SW480 (cell line): ENCODE results near the gene SCN1B.
"Not testable (repeated sequence)": the region's sequence is repeated elsewhere in the genome, so short reads cannot be mapped to it uniquely, and the experiment has no call there.

Experiments
- DNase-seq: peaks from one replicate; pipeline ENCODE4 v3.0.0-alpha.2; 2016; ENCODE audit warnings: low spot score

The SCN1B gene

DNA sequence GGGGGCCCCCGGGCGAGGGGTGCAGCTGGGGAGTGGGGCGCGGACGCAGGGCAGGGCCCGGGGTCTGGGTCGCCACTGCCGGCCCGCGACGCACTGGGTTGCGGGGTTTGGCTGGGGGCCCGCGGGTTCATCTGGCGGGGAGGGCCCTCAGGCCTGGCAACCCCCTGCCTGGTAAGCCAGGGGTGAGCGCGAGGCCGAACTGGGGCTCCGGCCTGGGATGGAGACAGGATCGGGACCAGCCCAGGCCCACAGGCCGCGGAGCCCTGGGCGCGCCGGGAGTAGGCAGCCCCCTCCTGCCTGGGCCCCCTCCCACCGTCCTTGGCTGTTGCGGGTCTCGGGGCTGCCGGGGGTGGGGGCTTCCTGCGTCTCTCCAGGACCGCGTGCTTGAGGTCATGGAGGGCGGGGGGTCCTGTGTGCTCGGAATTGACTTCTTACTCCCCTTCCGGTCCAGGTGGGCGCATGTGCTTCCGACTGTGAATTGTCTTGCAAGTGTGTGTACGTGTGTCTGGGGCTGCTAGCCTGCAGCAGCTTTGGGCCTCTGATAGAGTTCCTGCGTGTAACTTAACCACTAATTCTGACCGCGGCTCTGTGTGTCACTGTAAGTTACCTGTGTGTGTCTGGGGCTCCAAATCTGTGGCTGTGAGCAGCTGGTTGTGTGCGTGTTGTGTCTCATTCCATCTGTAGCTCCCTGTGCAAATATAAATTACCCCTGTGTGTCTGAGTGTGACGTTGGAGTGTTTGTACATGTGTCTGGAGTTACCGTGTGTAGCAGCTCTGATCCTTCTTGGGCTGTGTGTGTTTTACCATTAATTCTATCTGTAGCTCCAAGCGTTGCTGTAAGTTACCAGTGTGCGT lies 29.4 kb upstream of the SCN1B start:
- DNase-seq, result peak; percentile 75

DNA sequence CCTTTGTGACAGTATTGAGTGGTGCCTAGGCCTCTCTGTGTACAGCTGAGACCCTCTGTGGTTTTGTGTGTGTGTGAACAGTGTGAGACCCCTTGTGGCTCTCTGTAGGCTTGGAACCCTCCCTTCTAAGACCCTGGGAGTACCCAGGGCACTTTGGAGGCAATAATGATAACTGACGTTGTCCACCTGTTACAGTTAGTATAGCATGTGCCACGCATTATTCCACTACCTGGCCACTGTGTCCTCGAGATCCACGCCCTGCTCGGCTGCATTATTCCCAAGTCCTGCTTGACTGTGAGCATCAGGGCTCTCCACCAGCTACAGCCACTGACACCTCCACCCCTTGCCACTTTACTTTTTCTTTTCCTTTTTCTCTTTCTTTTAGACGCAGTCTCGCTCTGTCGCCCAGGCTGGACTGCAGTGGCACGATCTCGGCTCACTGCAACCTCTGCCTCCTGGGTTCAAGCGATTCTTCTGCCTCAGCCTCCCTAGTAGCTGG lies 28.2 kb upstream of the SCN1B start:
- no peak for DNase-seq

DNA sequence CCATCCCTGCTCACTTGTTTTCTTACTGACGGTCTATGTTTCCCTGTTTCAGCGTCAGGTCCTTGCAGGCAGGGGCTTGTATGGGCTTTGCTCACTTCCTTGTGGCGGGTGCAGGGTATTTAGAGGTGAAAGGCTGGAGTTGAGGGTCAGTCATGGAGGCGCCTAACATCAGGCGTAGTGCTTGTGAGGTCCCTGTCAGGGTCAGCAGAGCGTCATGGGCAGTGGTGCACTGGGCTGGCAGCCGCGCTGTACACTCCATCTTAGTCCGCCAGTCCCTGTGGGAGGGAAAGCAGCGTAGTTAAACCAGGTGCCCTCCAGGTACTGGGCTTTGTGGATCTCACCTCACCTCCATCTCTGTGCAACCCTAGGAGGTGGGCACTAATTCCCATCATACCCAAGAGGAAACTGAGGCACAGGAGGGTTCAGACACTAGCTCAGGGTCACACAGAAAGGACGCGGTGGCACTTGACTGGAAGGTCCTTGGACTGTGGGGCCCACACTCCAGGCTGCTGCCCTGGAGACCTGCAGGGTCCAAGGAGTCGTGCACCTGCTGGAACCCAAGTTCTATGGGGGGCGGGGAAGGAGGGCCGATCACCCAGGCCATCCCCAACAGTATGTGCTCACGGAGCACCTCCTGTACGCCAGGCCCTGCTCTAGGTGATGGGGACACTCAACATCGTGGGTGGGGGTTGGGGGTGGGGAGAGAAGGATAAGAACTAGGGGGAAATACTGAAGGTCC lies 25.6 kb upstream of the SCN1B start:
- no peak for DNase-seq

DNA sequence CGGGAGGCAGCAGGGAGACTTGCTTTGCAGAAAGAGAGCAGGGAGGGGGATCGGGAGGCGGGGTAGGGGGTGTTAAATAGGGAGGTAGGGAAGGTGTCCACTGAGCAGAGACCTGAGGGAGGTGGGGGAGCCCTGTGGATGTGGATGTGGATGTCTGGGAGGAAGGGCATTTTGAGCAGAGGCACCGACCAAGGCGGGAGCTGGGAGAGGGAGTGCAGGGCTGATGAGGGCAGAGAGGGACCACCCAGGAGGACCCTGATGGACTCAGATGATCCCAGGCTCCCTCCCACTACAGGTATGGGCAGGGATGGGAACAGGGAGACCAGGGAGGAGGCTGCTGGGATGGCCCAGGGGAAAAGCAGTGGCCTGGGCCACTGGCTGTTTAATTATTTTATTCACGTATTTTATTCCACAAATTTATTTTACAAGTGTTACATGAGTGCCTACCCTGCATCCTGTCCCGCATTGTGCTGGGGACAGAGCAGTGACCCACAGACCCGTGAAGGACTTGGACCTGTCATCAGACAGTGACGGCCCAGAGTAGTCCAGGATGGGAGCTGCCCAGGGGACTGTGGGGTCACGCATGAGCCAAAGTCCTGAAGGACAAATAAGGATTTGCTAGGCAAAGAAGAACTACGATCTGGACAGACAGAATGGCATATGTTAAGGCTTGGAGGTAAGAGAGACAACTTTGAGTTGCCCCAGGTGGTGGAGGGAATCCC lies 24.9 kb upstream of the SCN1B start:
- DNase-seq, result no peak

DNA sequence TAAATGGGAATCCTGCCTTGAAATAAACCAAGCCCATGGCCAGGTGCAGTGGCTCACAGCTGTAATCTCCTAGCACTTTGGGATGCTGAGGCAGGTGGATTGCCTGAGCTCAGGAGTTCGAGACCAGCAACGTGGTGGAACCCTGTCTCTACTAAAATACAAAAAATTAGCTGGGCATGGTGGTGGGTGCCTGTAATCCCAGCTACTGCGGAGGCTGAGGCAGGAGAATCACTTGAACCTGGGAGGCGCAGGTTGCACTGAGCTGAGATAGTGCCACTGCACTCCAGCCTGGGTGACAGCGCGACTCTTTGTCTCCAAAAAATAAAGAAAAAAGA lies 24.3 kb upstream of the SCN1B start:
- DNase-seq, result not testable (repeated sequence)

DNA sequence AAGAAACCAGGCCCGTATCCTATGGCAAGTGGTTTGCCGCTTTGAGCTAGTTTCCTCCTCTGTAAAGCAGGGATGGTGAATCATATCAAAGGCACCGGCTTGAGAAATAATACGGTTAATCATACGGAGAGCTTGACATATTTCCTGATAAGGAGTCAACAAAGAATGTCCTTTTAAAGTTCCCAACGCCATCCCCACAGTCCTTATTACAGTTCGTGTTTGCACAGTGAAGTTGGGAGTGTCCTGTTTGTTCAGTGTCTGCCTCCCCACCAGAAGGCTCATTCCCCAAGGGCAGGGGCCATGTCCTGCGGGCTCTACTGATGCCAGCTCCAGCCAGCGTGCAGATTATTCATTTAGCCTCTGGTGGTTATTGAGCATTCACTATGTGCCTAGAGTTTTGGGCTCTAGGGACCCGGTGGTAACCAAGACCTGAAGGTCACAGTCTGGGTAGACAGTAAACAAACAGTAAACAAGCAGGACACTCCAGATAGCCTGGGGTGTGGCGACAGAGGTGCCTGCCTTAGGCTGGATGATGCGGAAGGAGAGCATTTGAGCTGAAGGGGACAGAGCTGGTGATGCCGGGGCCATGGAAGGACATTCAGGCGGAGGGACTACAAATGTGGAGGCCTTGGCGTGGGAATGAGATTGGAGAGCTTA lies 23.8 kb upstream of the SCN1B start:
- DNase-seq, result peak; percentile 86

DNA sequence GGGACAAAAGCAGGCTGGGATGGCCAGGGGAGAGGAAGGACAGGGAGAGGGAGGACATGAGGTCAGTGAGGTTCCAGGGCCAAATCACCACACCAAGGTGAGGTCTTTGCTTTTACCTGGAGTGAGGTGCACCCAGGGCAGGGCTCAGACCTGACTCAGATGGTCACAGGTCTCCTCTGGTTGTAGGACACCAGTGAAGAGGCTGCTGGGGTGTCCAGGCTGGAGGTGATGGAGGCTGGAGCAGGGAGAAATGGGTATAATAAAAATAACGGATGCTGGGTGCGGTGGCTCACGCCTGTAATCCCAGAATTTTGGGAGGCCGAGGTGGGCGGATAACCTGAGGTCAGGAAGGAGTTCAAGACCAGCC lies 23.3 kb upstream of the SCN1B start:
- no peak for DNase-seq

DNA sequence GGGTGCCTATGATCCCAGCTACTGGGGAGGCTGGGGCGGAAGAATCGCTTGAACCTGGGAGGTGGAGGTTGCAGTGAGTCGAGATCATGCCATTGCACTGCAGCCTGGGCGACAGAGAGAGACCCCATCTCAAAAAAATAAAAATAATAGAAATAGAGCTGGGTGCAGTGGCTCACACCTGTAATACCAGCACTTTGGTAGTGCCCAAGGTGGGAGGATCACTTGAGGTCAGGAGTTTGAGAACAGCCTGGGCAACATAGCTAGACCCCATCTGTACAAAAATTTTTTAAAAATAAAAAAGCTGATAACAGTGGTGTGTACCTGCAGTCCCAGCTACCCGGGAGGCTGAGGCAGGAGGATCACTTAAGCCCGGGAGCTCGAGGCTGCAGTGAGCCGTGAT lies 22.8 kb upstream of the SCN1B start:
- DNase-seq, result not testable (repeated sequence)

DNA sequence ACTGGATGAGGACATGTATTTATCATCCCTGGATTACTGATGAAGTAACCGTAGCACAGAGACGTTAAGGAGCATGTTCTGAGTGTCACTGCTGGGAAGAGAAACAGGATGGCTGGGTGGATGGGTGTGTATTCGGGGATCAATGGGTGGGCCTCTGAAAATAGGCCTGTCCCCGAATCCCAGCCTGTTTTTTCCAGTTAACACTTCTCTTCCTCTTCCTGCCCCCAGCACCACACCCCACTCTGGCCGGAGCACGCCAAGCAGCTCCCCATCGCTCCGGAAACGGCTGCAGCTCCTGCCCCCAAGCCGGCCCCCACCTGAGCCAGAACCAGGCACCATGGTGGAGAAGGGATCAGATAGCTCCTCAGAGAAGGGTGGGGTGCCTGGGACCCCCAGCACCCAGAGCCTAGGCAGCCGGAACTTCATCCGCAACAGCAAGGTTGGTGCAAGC lies 21.4 kb upstream of the SCN1B start:
- no peak for DNase-seq

DNA sequence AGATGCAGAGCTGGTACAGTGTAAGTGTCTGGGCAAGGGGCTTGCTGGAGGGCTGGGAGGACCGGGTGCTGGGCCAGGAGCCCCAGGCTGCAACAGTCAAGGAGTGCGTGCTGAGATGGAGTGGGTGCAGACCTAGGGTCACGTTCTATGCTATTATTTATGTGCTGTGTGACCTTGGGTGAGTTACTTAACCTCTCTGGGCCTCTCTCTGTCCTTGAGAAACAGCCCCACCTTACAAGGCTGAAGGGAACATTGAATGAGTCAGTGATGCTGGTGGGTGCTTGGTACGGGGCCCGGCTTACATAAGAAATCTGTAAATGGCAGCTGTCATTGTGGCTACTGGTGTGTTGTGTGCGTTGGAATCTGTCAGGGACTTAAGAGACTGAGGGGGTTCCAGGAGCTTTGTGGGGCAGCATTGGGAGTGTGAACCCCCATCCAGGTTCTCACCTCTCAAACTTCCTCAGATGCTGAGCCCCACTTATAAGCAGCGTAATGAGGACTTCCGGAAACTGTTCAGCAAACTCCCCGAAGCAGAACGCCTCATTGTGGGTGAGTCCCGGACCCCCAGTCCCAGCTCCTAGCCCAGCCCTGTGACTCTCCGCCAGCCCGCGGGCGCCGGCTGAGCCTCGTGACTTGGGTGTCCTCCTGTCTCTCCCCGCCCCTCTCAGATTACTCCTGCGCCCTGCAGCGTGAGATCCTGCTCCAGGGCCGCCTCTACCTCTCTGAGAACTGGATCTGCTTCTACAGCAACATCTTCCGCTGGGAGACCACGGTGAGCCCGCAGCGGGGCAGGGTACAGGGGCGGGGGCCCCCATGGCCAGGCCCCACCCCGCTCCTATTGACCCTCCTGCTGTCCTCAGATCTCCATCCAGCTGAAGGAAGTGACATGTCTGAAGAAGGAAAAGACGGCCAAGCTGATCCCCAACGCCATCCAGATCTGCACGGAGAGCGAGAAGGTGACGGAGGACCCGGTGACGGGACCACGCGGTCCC lies 20.6 kb upstream of the SCN1B start:
- no peak for DNase-seq

DNA sequence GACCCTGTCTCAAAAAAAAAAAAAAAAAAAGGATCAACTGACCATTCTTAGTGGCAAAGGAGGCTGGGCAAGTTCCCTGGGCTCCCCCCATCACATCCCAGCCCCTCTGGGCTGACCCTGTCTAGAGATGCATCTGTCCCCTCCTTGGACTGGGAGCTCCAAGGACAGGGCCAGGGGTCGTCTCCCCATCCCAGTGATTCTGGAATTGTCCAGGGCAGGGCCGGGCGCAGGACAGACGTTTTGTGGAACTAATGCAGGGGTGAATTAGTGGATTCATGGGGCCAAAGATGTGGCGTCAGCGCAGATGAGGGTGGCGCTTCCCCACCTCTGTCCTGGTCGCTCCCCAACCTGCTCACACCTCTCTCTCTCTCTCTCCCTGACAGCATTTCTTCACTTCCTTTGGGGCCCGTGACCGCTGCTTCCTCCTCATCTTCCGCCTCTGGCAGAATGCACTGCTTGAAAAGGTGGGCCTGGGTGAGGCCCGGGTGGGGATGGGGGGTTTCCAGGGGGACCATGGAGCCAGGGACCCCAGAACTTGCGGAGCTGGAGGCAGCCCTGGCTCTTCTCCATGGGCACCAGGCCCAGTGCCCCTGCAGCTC lies 19.1 kb upstream of the SCN1B start:
- DNase-seq, result no peak

DNA sequence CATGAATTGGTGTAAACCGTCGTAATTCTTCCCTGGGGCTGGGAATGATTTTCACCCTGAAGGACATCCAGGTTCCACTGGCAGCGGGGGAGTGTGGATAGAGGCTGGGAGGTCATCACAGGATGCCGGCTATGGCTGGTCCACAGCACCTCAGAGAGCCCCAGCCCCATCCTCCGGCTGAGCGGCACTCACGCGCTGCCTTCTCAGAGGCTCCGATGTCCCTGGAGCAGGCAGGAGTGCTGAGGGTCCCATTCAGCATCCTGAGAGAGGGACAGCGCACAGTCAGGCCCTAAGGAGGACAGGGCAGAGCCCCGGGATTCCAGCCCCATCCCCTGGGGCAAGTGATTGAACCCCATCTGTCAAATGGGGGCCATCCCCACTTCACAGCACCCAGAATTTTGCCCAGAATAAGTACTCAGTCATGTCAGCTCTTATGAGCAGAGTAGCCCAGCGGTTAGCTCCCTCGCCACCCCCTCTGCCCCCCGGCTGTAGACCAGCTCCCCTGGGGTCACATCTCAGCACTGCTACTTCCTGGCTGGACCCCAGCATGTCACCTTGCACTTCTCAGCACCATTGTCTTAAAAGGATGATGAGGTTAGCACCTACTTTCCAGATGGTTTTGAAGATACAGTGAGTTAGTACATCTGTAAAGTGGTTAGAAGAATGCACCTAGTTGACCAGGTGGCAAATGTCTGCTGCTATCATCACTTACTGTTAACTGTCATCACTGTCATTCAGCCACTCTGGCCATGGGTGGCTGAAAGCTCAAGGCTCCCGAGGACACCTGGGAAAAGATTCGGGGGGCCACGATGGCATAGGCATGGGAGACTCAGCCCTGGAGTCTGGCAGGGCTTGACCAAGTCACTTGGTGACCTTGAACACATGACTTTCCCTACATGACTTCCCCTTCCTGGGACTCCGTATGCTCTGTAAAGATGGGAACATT lies 18.3 kb upstream of the SCN1B start:
- no peak for DNase-seq

DNA sequence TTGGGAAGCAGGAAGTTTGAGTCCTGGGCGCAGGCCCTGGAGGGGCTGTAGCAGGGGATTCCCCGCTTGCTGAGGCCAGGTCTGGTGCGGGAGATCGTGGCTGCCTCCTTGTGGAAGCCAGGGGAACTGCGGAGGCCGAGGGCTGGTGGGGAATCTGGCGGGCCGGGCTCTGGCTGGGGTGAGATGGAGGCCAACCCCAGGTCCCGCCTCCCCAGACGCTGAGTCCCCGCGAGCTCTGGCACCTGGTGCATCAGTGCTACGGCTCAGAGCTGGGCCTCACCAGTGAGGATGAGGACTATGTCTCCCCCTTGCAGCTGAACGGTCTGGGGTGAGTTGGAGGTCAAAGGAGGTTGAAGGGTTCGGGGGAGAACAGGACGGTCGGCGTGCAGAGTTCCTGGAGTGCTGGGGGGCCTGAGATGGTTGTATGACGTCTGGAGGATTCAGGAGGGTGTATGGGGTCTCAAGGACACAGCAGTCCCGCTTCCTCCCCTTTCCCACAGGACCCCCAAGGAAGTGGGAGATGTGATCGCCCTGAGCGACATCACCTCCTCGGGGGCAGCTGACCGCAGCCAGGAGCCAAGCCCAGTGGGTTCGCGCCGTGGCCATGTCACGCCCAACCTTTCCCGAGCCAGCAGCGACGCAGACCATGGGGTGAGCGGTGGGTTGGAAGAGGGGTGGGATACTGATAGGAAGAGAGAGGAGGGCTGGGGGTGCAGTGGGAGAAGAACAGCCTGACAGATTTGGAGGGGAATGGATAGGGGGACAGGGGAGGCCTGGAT lies 17.0 kb upstream of the SCN1B start:
- DNase-seq, result no peak

DNA sequence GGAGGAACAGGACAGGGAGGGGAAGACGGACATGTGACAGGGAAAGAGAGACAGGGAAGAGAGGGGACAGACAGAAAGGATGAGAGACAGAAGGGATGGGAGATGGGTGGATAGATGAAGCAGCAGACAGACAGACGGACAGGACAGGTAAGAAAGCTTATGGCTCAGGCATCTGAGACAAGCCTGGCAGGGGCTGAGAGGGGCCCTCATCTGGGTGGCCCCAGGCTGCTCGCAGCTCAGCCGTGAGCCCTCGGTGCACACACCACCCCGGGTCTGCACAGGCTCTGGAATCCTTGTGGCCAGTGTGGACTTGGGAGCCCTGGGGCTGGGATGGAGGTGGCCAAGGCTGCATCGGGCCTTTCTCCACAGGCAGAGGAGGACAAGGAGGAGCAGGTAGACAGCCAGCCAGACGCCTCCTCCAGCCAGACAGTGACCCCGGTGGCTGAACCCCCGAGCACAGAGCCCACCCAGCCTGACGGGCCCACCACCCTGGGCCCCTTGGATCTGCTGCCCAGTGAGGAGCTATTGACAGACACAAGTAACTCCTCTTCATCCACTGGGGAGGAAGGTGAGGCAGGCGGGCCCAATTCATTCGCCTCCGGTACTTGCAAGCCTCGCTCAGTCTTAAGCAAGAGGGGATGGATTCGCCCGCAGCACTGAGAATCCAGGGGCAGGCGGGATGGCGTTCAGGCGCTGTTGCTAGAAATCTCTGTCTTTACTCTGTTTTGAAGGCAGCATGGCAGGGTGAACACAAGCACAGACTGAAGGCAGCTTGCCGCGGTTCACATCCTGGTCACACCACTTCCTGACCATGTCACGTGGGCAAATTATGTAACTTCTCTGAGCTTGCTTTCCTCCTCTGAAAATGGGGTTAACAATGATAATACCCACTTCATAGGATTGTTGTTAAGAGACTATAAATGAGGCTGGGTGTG lies 16.2 kb upstream of the SCN1B start:
- no peak for DNase-seq

DNA sequence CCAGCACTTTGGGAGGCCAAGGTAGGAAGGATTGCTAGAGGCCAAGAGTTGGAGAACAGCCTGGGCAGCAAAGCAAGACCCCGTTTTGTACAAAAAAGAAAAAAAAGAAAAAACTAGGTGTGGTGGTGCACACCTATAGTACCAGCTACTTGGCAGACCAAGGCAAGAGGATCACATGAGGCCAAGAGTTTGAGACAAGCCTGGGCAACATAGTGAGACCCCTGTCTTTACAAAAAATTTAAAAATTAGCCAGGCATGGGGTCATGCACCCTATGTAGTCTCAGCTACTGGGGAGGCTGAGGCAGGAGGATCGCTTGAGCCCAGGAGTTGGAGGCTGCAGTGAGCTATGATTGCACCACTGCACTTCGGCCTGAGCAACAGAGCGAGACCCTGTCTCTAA lies 15.5 kb upstream of the SCN1B start:
- DNase-seq, result not testable (repeated sequence)

DNA sequence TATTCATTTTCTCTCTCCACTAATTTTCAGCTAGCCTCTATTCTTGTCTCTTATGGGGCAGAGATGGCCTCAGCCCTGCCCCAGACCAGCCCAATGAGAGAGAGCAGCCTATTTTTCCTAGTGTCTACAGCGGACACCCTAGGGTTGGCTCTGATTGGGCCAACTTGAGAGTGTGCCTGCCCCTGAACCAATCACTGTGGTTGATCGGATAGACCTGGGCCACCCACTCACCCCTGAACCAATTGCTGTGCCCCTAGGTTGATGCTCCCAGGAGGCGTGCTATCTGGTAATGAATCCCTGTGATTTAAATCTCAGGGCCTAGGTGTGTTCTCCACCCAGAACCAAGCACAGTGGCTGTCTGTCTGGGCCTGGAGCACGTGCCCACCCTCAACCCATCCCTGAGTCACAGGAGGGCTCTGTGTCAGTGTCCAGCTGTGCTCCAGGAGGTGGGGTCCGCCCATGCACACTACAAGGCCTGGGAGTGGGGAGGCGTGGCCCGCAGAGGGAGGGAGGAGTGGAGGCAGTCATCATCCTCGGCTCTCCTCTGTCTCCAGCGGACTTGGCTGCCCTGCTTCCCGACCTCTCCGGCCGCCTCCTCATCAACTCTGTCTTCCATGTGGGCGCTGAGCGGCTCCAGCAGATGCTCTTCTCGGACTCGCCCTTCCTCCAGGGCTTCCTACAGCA lies 14.9 kb upstream of the SCN1B start:
- DNase-seq, result no peak

DNA sequence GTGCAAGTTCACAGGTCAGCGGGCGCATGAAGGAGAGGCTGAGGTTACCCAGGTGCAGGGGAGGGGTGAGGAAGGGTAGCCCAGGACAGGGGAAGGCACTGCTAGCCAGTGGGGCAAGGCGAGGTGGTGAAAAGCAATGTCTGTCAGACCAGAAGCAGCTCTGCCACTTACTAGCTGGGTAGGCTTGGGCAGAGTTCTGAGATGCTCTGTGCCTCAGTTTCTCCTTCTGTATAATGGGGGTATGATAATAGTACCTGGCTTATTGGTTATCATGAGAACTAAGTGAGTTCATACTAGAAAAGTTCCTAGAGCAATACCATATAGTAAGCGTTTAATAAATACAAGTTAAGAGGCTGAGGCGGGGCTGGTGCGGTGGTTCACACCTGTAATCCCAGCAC lies 14.3 kb upstream of the SCN1B start:
- DNase-seq, result no peak
